Colonic mucosa (tissue), 4 donors: ENCODE data around the gene PSMG3. TPM values are rescaled to one million over a fixed set of nuclear protein-coding genes. Genes with fewer than 3 reads are reported as not detected.

Experiments
- DNase-seq: peaks from one replicate; pipeline ENCODE4 v3.0.0-alpha.2; 2020
- H3K27ac ChIP-seq: fragments of 200-600 bp; one replicate; pipeline ENCODE4 v1.8.0; 2021
- H3K27me3 ChIP-seq: fragments of 200-600 bp; one replicate; pipeline ENCODE4 v1.8.0; 2021
- H3K36me3 ChIP-seq: fragments of 200-600 bp; one replicate; pipeline ENCODE4 v1.8.0; 2021
- H3K4me1 ChIP-seq: fragments of 200-600 bp; one replicate; pipeline ENCODE4 v1.8.0; 2021; ENCODE audit warnings: mild to moderate bottlenecking
- H3K4me3 ChIP-seq: fragments of 200-600 bp; one replicate; pipeline ENCODE4 v1.8.0; 2021
- H3K9ac ChIP-seq, 2 donors: one replicate each; pipeline ENCODE4 v1.7.0; 2013; ENCODE audit warnings: control low read depth in 2 of 2, low read depth in 2 of 2, low read length in 2 of 2
- H3K9me3 ChIP-seq: fragments of 200-600 bp; one replicate; pipeline ENCODE4 v1.8.0; 2021
- intact Hi-C: fragments of 100-400 bp; cut with DNase I; formaldehyde crosslinking; loops from one replicate; pipeline ENCODE4 v1.14.1; 2022
- total RNA-seq, 2 donors: library from RNA; stranded (reverse); fragmentation: NEBNext Ultra II Directional in 1 of 2; extraction: Animal tissue kit (Norgen Biotek cat#: 25700) in 1 of 2; gene quantifications; one replicate each; pipeline ENCODE4 v1.2.1, GENCODE V29; 2021
- TF ChIP-seq, protein P1 (sequence below): fragments of 200-600 bp; IDR thresholded peaks from one replicate; pipeline ENCODE4 v1.8.0; 2022; ENCODE audit warnings: antibody characterized with exemption, mild to moderate bottlenecking
- donor health status: healthy.
- donor health status: DM: no; HTN: no; CAD: no.
- donor health status: DM: no; HTN: no; CAD: no.

The PSMG3 gene
- total RNA-seq, 2 donors from 2014 or later, result 28.7 to 45.8 TPM

GRCh38 chr7:1558841-1559625, 10.8 kb downstream of the PSMG3 start:
- no peak overlapping the region for H3K27ac ChIP-seq
- H3K36me3 ChIP-seq, result no peaks in the 10 kb centered on the region
- H3K9ac ChIP-seq, result peak overlapping the region in 1 of 2 donors; percentile 4
- no peaks in the 10 kb centered on the region for H3K27me3 ChIP-seq
- intact Hi-C loops, result loop anchor here (5.0 kb wide), 1 partner anchor 57 kb away; the partner anchor contains the start of gene INTS1
- TF ChIP-seq, protein P1, sequence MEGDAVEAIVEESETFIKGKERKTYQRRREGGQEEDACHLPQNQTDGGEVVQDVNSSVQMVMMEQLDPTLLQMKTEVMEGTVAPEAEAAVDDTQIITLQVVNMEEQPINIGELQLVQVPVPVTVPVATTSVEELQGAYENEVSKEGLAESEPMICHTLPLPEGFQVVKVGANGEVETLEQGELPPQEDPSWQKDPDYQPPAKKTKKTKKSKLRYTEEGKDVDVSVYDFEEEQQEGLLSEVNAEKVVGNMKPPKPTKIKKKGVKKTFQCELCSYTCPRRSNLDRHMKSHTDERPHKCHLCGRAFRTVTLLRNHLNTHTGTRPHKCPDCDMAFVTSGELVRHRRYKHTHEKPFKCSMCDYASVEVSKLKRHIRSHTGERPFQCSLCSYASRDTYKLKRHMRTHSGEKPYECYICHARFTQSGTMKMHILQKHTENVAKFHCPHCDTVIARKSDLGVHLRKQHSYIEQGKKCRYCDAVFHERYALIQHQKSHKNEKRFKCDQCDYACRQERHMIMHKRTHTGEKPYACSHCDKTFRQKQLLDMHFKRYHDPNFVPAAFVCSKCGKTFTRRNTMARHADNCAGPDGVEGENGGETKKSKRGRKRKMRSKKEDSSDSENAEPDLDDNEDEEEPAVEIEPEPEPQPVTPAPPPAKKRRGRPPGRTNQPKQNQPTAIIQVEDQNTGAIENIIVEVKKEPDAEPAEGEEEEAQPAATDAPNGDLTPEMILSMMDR, result no peak
- H3K4me1 ChIP-seq, result peaks cover 8% of the 10 kb centered on the region
- DNase-seq, result no peak
- no peak overlapping the region for H3K4me3 ChIP-seq
- no peaks in the 10 kb centered on the region for H3K9me3 ChIP-seq

- DNase-seq, result no peak
- Histone ChIP-seq H3K4me3 (no peak overlapping the region), H3K27ac (no peak overlapping the region), H3K36me3 (no peaks in the 10 kb centered on the region), H3K4me1 (peaks cover 8% of the 10 kb centered on the region), H3K27me3 (no peaks in the 10 kb centered on the region), H3K9me3 (no peaks in the 10 kb centered on the region), H3K9ac (peak overlapping the region in 1 of 2 donors; percentile 5)
- intact Hi-C loops, result loop anchor here (5.0 kb wide), 1 partner anchor 56 kb away; the partner anchor contains the start of gene INTS1
- TF ChIP-seq, protein P1, result no peak
Observed at GRCh38 chr7:1558181-1558811, 11.5 kb downstream of the PSMG3 start.

DNA sequence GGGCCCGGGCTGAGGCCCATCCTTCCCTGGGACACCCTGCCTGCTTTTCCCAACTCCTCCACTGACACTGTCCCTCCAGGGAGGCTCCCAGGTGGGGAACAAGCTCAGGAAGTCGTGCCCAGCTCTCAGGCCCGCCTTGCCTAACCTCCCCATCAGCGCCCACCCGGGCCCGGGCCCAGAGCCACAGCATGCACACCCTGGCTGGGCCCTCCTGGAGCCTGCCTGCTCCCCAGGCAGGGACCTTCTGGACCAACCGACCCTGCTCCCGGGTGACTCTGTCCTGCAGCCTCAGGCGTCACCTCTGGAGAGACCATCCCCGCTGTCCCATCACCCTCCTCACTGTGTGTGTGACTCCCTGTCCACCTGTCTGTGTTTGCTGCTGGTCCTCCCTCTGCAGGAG, 12.1 kb downstream of the PSMG3 start:
- DNase-seq, result no peak
- H3K27ac ChIP-seq, result no peak overlapping the region

GRCh38 chr7:1557006-1557405, 12.8 kb downstream of the PSMG3 start:
- H3K4me3 ChIP-seq, result no peak overlapping the region
- H3K27me3 ChIP-seq, result no peaks in the 10 kb centered on the region
- TF ChIP-seq, protein P1, result no peak
- H3K9me3 ChIP-seq, result no peaks in the 10 kb centered on the region
- no peak overlapping the region for H3K27ac ChIP-seq
- H3K4me1 ChIP-seq, result peaks cover 8% of the 10 kb centered on the region
- H3K36me3 ChIP-seq, result no peaks in the 10 kb centered on the region
- H3K9ac ChIP-seq, result no peak overlapping the region
- DNase-seq, result no peak
- intact Hi-C loops, result loop anchor here (5.0 kb wide), 1 partner anchor 55 kb away; the partner anchor contains the start of gene INTS1

More for the DNA sequence above, 12.1 kb downstream of the PSMG3 start:
- Histone ChIP-seq H3K9ac (peak overlapping the region in 1 of 2 donors; percentile 5), H3K4me3 (no peak overlapping the region), H3K9me3 (no peaks in the 10 kb centered on the region), H3K36me3 (no peaks in the 10 kb centered on the region), H3K27me3 (no peaks in the 10 kb centered on the region), H3K4me1 (peaks cover 8% of the 10 kb centered on the region)
- intact Hi-C loops, result loop anchor here (5.0 kb wide), 1 partner anchor 55 kb away; the partner anchor contains the start of gene INTS1
- TF ChIP-seq, protein P1, result no peak

DNA sequence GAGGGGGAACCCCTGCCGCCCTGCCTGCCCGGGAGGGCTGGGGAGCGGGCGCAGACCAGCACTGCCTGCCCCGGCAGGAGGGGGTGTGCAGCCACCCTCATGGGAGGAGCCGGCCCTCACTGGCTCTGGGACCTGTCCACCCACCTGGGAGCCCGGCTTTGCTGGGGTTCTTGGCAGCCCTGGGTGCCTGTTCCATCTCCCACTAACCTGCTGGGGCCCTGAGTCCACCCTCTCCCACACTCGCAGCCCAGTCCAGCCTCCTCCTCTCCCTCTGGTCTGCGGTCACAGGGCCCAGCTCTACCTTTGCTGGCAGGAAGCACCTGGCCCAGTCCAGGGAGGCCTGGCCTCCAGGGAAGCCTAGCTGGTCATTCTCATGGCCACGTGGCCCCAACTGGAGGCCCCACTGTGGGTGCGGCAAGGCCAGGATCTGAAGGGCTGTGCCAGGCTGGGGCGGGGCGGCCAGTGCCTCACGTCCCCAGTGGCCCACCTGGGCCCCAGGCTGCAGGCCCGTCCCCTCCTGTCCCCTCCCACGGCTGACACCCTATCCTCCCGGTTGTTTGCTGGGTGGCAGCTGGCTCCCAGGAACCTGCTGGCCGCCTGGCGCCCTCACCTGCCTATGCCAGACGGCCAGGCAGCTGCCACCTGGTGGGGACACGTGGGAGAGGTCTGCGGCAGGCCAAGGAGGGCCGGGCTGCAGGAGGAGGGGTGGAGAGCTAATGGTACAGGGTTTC, 13.9 kb downstream of the PSMG3 start, which contains the start of gene TMEM184A:
Gene TMEM184A (minus strand): TSS at position 393 of the 731 bp plus-strand sequence. CDS start 721 bp downstream, outside the sequence.
- Histone ChIP-seq H3K4me3 (peak within 1 kb of the TSS; percentile 39), H3K27me3 (no peaks in the 10 kb centered on the region), H3K27ac (peak within 1 kb of the TSS; percentile 89), H3K9me3 (no peaks in the 10 kb centered on the region), H3K9ac (peak within 1 kb of the TSS; percentile 66 to 88), H3K4me1 (peaks cover 8% of the 10 kb centered on the region), H3K36me3 (no peaks in the 10 kb centered on the region)
- TF ChIP-seq, protein P1, result peak; percentile 57
- DNase-seq, result peak; percentile 92
- intact Hi-C loops, result loop anchor here (5.0 kb wide), 1 partner anchor 54 kb away; the partner anchor contains the start of gene INTS1
